ENCODE results near the gene ANKS6.

ANKS6 gene

GRCh38 chr9:98709968-98710965, 86.1 kb downstream of the ANKS6 start:
- no peak for DNase-seq (ENCODE audit: low read depth, low spot score)
- H3K4me3 ChIP-seq (ENCODE audit: low read length), result no peak overlapping the region

DNA sequence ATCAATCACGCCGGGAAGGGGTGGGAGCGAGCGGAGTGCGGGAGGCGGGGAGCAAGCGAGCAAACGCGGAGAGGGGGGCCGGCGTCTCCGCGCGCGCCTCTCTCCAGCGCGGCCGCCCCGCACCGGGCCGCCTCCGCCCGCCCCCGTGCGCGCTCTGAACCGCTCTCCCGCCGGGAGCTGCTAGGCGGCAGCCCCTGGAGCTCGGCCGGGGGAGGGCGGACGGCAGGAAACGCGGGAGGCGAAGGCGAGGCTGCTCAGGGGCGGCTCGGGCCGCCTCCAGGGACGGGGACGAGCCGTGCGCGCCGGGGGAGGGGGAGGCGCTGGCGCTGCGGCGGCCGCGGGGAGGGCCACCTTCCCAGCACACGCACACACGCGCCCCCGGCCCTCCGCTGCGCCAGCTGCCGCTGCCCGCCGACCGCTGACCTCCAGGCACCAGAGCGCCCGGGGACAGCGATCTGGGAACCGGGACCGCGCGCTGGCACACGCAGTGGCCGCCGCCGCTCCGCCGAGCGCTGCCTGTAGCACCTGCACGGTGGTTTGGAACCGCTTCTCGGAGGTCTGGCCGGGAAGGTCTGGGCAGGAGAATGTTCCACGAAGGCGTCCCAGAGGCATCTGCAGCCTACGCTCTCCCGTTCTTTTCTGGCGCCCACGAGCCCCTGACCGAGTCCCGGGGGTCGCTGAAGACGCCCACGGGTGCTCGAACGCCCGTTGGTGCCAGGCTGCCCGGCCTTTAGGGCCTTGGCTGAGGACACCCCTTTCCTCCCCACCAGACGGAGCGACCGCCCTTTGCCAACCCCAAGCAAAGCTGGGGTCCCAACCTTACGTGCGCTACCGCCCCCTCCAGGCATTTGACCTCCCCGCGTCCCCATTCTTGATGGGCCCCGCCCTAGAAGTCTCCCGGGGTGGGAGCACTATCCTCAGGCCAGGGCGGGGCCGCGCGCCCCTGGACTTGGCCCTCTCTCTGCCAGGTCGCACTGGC, 87.1 kb downstream of the ANKS6 start, which contains the start of gene GABBR2:
Gene GABBR2, minus strand, starts transcription at position 3 of the 979 bp plus-strand sequence. CDS start 198 bp downstream, outside the sequence.
- DNase-seq (ENCODE audit: low read depth, low spot score), result no peak
- H3K4me3 ChIP-seq (ENCODE audit: low read length), result no peak within 1 kb of the TSS

DNA sequence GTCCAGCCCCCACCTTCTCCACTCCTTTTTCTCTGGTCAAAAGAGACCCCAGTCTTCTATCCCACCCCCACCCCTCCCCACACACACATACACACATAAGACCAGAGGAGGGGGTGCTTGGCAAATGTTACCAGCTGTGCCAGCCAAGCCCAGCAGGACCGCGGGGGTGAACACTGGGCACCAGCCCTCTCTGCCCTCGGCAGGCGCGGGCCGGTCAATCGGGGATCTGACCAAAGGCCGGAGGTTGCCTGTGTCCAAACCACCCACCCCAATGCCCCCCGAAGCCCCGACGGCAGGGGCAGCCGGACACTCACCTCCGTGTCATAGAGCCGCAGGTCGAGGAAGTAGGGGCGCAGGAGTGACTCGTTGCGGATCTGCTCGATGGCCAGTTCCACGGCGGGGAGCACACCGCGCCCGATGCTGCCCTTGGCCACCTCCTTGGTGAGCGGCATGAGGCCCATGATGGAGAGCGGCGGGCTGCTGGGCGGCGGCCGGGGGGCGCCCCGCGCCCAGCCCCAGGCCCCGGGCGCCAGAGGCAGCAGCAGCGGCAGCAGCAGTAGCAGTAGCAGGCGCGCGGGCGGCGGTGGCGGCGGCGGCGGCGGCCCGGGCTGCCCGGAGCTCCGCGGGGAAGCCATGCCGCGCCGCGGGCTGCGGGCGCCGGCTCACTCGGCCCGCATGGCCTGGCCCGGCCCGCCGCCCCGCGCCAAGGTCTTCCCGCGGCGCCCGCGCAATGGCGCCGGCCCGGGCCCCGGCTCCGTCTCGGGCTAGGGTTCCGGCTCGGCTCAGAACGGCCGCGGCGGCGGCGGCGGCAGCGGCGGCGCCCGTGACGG, 88.0 kb downstream of the ANKS6 start:
- H3K4me3 ChIP-seq (ENCODE audit: low read length), result no peak overlapping the region
- DNase-seq (ENCODE audit: low read depth, low spot score), result no peak

- no peak for DNase-seq (ENCODE audit: low read depth, low spot score)
- H3K4me3 ChIP-seq (ENCODE audit: low read length), result no peak overlapping the region
Measured at GRCh38 chr9:98707166-98708102, 88.9 kb downstream of the ANKS6 start.

- DNase-seq (ENCODE audit: low read depth, low spot score), result no peak
- no peak overlapping the region for H3K4me3 ChIP-seq (ENCODE audit: low read length)
Measured at GRCh38 chr9:98706651-98707165, 89.6 kb downstream of the ANKS6 start.

- DNase-seq (ENCODE audit: low read depth, low spot score), result no peak
- no peak overlapping the region for H3K4me3 ChIP-seq (ENCODE audit: low read length)
Measured at GRCh38 chr9:98702835-98703380, 93.4 kb downstream of the ANKS6 start.

- DNase-seq (ENCODE audit: low read depth, low spot score), result no peak
- no peak overlapping the region for H3K4me3 ChIP-seq (ENCODE audit: low read length)
Measured at GRCh38 chr9:98702340-98702739, 94.0 kb downstream of the ANKS6 start.

- DNase-seq (ENCODE audit: low read depth, low spot score), result no peak
- H3K4me3 ChIP-seq (ENCODE audit: low read length), result no peak overlapping the region
Measured at GRCh38 chr9:98701576-98701975, 94.8 kb downstream of the ANKS6 start.

GRCh38 chr9:98700801-98701200, 95.6 kb downstream of the ANKS6 start:
- no peak overlapping the region for H3K4me3 ChIP-seq (ENCODE audit: low read length)
- DNase-seq (ENCODE audit: low read depth, low spot score), result no peak

- DNase-seq (ENCODE audit: low read depth, low spot score), result no peak
- no peak overlapping the region for H3K4me3 ChIP-seq (ENCODE audit: low read length)
Measured at GRCh38 chr9:98698856-98699255, 97.5 kb downstream of the ANKS6 start.

DNA sequence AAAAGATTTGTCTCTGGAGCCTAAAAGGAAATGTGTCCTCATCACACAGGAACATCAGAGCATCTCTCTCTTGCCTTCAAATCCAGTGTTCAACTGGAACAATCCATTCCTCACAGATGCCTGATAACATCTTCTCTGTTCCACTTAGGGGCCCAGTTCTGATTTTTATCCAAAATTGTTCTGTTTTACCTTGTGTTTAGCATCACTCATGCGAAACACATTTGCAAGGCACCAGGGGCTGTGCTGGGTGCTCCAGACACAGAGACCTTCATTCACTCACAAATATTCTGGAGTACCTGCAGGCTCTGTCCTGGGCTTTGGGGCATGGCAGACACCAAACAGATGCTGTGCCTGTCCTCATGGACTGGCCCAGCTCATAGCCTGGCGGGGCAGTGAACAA, 101.4 kb downstream of the ANKS6 start:
- no peak overlapping the region for H3K4me3 ChIP-seq (ENCODE audit: low read length)
- no peak for DNase-seq (ENCODE audit: low read depth, low spot score)

- DNase-seq (ENCODE audit: low read depth, low spot score), result no peak
- no peak overlapping the region for H3K4me3 ChIP-seq (ENCODE audit: low read length)
Measured at GRCh38 chr9:98692392-98692791, 104.0 kb downstream of the ANKS6 start.

DNA sequence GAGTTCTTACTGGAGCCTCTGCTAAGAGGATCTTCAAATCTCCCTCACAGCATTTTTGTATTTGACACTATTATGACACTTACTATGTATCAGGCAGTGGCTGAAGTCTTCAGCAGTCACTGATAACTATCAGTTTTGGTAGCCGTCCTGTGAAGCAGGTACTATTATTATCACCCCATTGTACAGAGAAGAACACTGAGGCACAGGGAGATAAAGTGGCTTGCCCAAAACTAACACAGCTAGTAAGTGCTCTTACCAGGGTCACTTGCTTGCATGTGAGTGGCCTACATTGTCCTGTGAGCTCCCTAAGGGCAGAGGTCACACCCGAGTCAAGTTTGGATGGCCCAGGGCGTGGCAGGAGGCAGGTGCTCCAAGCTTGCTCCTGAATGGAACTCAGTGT, 104.5 kb downstream of the ANKS6 start:
- DNase-seq (ENCODE audit: low read depth, low spot score), result no peak
- no peak overlapping the region for H3K4me3 ChIP-seq (ENCODE audit: low read length)

DNA sequence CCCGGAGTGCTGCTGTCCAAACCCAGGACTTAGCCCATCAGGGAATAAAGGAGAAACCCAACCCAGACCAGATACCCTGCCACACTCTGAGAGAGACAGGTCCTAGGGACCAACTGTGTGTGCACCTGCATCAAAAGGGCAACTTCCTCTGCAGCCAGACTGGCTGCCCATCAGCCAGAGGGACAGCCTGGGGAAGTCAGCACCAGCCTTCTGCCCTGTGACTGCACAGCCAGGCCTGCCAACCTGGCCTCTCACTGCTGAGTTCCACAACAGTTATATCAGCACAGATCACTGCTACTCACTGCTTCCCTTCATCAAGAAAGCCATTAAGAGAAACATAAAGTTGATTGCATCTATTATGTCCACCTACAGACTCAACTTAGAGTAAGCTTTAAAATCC, 105.7 kb downstream of the ANKS6 start:
- no peak for DNase-seq (ENCODE audit: low read depth, low spot score)
- H3K4me3 ChIP-seq (ENCODE audit: low read length), result no peak overlapping the region

- DNase-seq (ENCODE audit: low read depth, low spot score), result no peak
- H3K4me3 ChIP-seq (ENCODE audit: low read length), result no peak overlapping the region
Measured at GRCh38 chr9:98688710-98689495, 107.5 kb downstream of the ANKS6 start.

GRCh38 chr9:98687911-98688310, 108.4 kb downstream of the ANKS6 start:
- no peak for DNase-seq (ENCODE audit: low read depth, low spot score)

More at GRCh38 chr9:98687911-98688310, 108.4 kb downstream of the ANKS6 start:
- H3K4me3 ChIP-seq (ENCODE audit: low read length), result no peak overlapping the region
